Fibroblast of the aortic adventitia (primary cell): ENCODE results near the gene HNRNPUL1. TPM values are rescaled to one million over a fixed set of nuclear protein-coding genes. Genes with fewer than 3 reads are reported as not detected.

Source experiments
- DNase-seq: peaks from one replicate; pipeline ENCODE4 v3.0.0-alpha.2; 2010; ENCODE audit warnings: low read depth
- H3K4me3 ChIP-seq: 2 replicates; pipeline ENCODE4 v1.5.1; 2011; ENCODE audit warnings: low read depth, mild to moderate bottlenecking, control low read depth, low read length, moderate library complexity
- total RNA-seq: library from RNA; depleted of rRNA; stranded (reverse); fragments of >200 nt; gene quantifications from 2 replicates; pipeline ENCODE4 v1.2.3, GENCODE V29; 2012; ENCODE audit warnings: low replicate concordance
- TF ChIP-seq, protein P1 (sequence below): IDR thresholded peaks from 2 replicates; pipeline ENCODE4 v1.5.1; 2011; ENCODE audit warnings: mild to moderate bottlenecking, low read length, control low read depth, inconsistent platforms; ENCODE audit not compliant: insufficient read depth

HNRNPUL1 gene
- total RNA-seq, 1 donor: 108 TPM

DNA sequence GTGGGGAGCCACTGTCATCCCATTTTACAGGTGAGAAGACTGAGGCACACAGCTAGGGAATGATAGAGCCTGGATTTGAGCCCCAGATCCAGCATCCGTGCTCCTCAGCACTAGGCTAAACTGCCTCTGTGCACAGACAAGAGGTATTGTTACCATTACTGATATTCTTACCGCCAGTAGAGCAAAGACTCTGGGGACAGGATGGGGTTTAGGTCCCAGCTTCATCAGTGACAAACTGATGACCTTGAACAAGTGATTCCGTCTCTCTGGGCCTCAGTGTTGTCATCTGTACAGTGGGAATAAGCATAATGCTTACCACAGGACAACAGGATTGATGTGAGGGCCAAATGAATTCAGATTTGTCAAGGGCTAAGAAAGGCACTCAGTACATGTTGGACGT, 28.7 kb upstream of the HNRNPUL1 start:
- TF ChIP-seq, protein P1, sequence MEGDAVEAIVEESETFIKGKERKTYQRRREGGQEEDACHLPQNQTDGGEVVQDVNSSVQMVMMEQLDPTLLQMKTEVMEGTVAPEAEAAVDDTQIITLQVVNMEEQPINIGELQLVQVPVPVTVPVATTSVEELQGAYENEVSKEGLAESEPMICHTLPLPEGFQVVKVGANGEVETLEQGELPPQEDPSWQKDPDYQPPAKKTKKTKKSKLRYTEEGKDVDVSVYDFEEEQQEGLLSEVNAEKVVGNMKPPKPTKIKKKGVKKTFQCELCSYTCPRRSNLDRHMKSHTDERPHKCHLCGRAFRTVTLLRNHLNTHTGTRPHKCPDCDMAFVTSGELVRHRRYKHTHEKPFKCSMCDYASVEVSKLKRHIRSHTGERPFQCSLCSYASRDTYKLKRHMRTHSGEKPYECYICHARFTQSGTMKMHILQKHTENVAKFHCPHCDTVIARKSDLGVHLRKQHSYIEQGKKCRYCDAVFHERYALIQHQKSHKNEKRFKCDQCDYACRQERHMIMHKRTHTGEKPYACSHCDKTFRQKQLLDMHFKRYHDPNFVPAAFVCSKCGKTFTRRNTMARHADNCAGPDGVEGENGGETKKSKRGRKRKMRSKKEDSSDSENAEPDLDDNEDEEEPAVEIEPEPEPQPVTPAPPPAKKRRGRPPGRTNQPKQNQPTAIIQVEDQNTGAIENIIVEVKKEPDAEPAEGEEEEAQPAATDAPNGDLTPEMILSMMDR: no peak
- H3K4me3 ChIP-seq: no peak overlapping the region
- DNase-seq: no peak

DNA sequence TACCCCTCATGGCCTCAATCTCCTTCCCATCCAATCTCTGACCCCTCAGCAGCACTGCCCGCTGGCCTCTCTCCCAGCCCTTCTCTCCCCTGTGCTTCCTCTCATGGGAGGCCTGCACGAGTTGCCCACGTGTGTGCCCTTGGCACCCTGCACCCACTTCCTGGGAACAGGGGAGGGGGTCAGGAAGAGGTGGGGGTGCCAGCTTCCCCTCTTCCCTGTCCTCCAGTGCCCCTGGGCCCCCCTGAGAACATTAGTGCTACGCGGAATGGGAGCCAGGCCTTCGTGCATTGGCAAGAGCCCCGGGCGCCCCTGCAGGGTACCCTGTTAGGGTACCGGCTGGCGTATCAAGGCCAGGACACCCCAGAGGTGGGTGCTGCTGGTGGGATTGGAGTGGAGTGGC, 25.9 kb upstream of the HNRNPUL1 start:
- H3K4me3 ChIP-seq: no peak overlapping the region
- TF ChIP-seq, protein P1: no peak
- DNase-seq: no peak

- H3K4me3 ChIP-seq: no peak overlapping the region
- no peak for DNase-seq
- TF ChIP-seq, protein P1: no peak
These were observed 24.8 kb upstream of the HNRNPUL1 start for GRCh38 chr19:41239363-41239762.

DNA sequence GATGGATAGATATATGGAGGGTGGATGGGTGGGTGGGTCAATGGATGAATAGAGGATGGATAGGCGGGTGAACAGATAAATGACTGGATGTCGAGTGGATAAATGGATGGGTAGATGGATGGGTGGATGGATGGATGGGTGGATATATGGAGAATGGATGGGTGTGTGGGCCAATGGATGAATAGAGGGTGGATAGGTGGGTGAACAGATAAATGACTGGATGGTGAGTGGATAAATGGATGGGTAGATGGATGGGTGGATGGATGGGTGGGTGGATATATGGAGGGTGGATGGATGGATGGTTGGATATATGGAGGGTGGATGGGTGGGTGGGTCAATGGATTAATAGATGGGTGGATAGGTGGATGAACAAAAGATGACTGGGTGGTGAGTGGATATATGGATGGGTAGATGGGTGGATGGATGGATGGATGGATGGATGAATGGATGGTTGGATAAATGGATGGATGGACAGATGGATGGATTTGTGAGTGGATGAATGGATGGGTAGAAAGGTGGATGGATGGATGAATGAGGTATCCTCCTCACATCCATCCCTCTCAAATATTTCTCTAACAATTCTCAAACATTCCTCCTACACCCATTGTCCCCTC, 24.1 kb upstream of the HNRNPUL1 start:
- no peak for DNase-seq
- no peak overlapping the region for H3K4me3 ChIP-seq
- TF ChIP-seq, protein P1: no peak

GRCh38 chr19:41241859-41242258, 22.3 kb upstream of the HNRNPUL1 start:
- no peak overlapping the region for H3K4me3 ChIP-seq
- TF ChIP-seq, protein P1: no peak
- no peak for DNase-seq

DNA sequence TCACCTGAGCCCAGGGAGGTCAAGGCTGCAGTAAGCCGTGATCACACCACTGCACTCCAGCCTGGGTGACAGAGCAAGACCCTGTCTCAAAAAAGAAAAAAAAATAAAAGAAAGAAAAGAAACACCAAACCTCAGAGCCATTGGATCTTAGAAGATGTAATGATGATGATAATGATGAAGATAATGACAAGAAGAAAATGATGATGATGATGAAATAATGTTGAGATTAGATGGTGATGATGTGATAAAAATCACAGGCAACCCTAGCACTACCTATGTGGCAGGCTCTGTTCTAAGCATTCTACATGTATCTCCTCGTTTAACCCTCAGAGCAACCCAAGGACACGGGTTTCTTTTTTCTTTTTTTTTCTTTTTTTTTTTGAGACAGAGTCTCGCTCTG, 20.1 kb upstream of the HNRNPUL1 start:
- DNase-seq: no peak
- TF ChIP-seq, protein P1: no peak

GRCh38 chr19:41245843-41246242, 18.3 kb upstream of the HNRNPUL1 start:
- no peak overlapping the region for H3K4me3 ChIP-seq
- TF ChIP-seq, protein P1: no peak
- DNase-seq: no peak

More for the DNA sequence above, 20.1 kb upstream of the HNRNPUL1 start:
- H3K4me3 ChIP-seq: no peak overlapping the region
